Breast epithelium (tissue), 3 donors: ENCODE measurements around the gene DUSP22.

Experiments used
- POLR2A ChIP-seq: fragments of 450-650 bp; IDR thresholded peaks from one replicate; pipeline ENCODE4 v1.6.1; 2016; ENCODE audit warnings: antibody characterized with exemption, mild to moderate bottlenecking, moderate library complexity
- TF ChIP-seq, protein P1 (sequence below), 3 donors: fragments of 450-650 bp; IDR thresholded peaks; one replicate each; pipeline ENCODE4 v1.5.1; 2016 to 2017; ENCODE audit warnings: antibody characterized with exemption in 3 of 3, mild to moderate bottlenecking in 3 of 3, moderate library complexity in 3 of 3

DNA sequence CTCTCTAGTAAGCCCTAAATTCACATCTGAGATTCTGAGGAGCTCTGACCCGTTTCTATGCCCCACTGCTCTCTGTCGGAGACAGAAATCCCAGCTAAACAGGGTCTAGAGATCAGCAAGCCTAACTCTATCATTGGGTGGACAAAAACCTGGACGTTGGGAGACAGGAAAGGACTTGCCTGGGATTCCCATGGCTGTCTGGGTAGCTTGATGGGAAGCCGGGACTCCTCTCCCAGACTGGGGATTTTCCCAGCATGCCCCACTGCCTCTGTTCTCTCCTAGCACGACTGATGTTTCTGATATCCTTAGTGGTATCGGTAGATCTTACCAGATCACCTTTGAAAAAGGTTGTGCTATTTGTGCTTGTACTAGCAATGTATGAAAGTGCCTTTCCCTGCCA, 22.9 kb downstream of the DUSP22 start:
- TF ChIP-seq, protein P1, sequence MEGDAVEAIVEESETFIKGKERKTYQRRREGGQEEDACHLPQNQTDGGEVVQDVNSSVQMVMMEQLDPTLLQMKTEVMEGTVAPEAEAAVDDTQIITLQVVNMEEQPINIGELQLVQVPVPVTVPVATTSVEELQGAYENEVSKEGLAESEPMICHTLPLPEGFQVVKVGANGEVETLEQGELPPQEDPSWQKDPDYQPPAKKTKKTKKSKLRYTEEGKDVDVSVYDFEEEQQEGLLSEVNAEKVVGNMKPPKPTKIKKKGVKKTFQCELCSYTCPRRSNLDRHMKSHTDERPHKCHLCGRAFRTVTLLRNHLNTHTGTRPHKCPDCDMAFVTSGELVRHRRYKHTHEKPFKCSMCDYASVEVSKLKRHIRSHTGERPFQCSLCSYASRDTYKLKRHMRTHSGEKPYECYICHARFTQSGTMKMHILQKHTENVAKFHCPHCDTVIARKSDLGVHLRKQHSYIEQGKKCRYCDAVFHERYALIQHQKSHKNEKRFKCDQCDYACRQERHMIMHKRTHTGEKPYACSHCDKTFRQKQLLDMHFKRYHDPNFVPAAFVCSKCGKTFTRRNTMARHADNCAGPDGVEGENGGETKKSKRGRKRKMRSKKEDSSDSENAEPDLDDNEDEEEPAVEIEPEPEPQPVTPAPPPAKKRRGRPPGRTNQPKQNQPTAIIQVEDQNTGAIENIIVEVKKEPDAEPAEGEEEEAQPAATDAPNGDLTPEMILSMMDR (IDR thresholded peaks at IDR 0.05), result no peak
- TF ChIP-seq POLR2A, result no peak
